ENCODE data around the gene NFAM1.

Gene NFAM1

GRCh38 chr22:42383851-42384417, 48.3 kb downstream of the NFAM1 start:
- Histone ChIP-seq H3K4me3 (ENCODE audit: insufficient read depth, low read depth, low read length) (no peak overlapping the region), H3K4me1 (ENCODE audit: control insufficient read depth, insufficient read depth, low read length) (peaks cover 35% of the 10 kb centered on the region), H3K36me3 (ENCODE audit: control insufficient read depth, insufficient read depth, low read length) (no peaks in the 10 kb centered on the region), H3K9me3 (ENCODE audit: control insufficient read depth, low read length) (no peaks in the 10 kb centered on the region), H3K27me3 (ENCODE audit: control insufficient read depth, insufficient read depth, low read length, poor library complexity, severe bottlenecking) (no peaks in the 10 kb centered on the region), H3K27ac (ENCODE audit: insufficient read depth, low read depth, low read length, poor library complexity, severe bottlenecking) (no peak overlapping the region)
- WGBS, 2 experiments: 92 to 94% methylated on average over 7 of the region's 7 CpGs

DNA sequence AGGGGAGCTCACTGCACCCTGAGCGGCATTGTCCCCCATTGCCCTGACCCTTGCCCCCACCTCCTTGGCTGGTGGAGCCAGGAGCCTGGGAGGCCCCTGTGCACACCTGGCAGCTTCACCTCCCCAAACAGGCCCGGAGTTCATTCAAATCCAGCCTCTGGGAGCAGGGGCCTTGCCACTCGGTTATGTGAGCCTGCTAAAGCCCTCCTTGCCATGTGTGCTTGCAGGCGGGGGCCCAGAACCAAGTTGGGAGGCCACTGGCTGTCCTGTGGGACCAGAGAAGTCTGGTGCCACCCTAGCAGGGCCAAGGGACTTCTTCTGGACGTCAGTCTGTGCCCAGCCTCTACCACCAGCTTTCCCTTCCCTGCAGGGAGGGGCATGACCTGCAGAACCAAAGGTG, 48.9 kb downstream of the NFAM1 start:
- Histone ChIP-seq H3K36me3 (ENCODE audit: control insufficient read depth, insufficient read depth, low read length) (no peaks in the 10 kb centered on the region), H3K27ac (ENCODE audit: insufficient read depth, low read depth, low read length, poor library complexity, severe bottlenecking) (no peak overlapping the region), H3K9me3 (ENCODE audit: control insufficient read depth, low read length) (no peaks in the 10 kb centered on the region), H3K4me3 (ENCODE audit: insufficient read depth, low read depth, low read length) (no peak overlapping the region), H3K4me1 (ENCODE audit: control insufficient read depth, insufficient read depth, low read length) (peaks cover 31% of the 10 kb centered on the region), H3K27me3 (ENCODE audit: control insufficient read depth, insufficient read depth, low read length, poor library complexity, severe bottlenecking) (no peaks in the 10 kb centered on the region)
- 87 to 90% methylated on average over 5 of the region's 5 CpGs for WGBS, 2 experiments

DNA sequence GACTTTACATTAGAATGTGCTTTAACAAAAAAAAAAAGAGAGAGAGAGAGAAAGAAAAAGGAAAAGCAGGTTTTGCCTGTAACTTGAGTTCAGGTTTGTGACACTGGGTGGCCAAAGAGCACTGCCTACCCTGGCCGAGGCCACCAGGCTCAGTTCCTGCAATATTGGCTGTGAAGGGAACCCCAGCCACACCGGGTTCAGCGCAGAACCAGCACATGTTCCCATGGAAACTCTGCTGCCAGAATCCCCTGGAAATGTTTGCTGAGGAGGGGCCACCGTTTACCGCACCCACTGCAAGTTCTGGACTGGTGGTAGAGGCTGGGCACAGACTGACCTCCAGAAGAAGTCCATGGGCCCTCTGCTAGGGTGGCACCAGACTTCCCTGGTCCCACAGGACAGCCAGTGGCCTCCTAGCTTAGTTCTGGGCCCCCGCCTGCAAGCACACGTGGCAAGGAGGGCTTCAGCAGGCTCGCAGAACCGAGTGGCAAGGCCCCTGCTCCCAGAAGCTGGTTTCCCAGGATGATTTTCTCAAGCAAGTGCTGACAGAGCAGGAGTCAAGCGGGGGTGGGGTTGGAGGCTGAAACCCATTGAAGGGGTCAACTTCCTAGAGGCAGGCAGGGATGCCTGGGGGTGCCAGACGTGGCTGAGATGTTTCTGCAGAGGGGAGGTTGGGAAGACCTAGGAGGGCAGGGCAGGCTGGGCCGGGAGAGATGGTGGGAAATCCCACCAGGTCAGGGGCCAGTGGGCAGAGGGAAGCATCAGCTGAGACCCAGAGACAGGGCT, 51.2 kb downstream of the NFAM1 start:
- 68 to 70% methylated on average over 12 of the region's 12 CpGs for WGBS, 2 experiments
- Histone ChIP-seq H3K36me3 (ENCODE audit: control insufficient read depth, insufficient read depth, low read length) (no peaks in the 10 kb centered on the region), H3K9me3 (ENCODE audit: control insufficient read depth, low read length) (no peaks in the 10 kb centered on the region), H3K27ac (ENCODE audit: insufficient read depth, low read depth, low read length, poor library complexity, severe bottlenecking) (no peak overlapping the region), H3K27me3 (ENCODE audit: control insufficient read depth, insufficient read depth, low read length, poor library complexity, severe bottlenecking) (no peaks in the 10 kb centered on the region), H3K4me1 (ENCODE audit: control insufficient read depth, insufficient read depth, low read length) (peaks cover 39% of the 10 kb centered on the region), H3K4me3 (ENCODE audit: insufficient read depth, low read depth, low read length) (no peak overlapping the region)

GRCh38 chr22:42379966-42380537, 52.2 kb downstream of the NFAM1 start:
- 86 to 91% methylated on average over 16 of the region's 16 CpGs for WGBS, 2 experiments
- Histone ChIP-seq H3K27me3 (ENCODE audit: control insufficient read depth, insufficient read depth, low read length, poor library complexity, severe bottlenecking) (no peaks in the 10 kb centered on the region), H3K9me3 (ENCODE audit: control insufficient read depth, low read length) (no peaks in the 10 kb centered on the region)

GRCh38 chr22:42376711-42377554, 55.3 kb downstream of the NFAM1 start:
- Histone ChIP-seq H3K4me3 (ENCODE audit: insufficient read depth, low read depth, low read length) (no peak overlapping the region), H3K4me1 (ENCODE audit: control insufficient read depth, insufficient read depth, low read length) (peaks cover 28% of the 10 kb centered on the region), H3K9me3 (ENCODE audit: control insufficient read depth, low read length) (no peaks in the 10 kb centered on the region), H3K27me3 (ENCODE audit: control insufficient read depth, insufficient read depth, low read length, poor library complexity, severe bottlenecking) (no peaks in the 10 kb centered on the region), H3K36me3 (ENCODE audit: control insufficient read depth, insufficient read depth, low read length) (no peaks in the 10 kb centered on the region), H3K27ac (ENCODE audit: insufficient read depth, low read depth, low read length, poor library complexity, severe bottlenecking) (peak overlapping the region; percentile 2)
- WGBS, 2 experiments: 11 to 15% methylated on average over 12 of the region's 12 CpGs

More at GRCh38 chr22:42379966-42380537, 52.2 kb downstream of the NFAM1 start:
- H3K36me3 ChIP-seq (ENCODE audit: control insufficient read depth, insufficient read depth, low read length): no peaks in the 10 kb centered on the region
- H3K4me1 ChIP-seq (ENCODE audit: control insufficient read depth, insufficient read depth, low read length): peaks cover 39% of the 10 kb centered on the region
- no peak overlapping the region for H3K27ac ChIP-seq (ENCODE audit: insufficient read depth, low read depth, low read length, poor library complexity, severe bottlenecking)
- no peak overlapping the region for H3K4me3 ChIP-seq (ENCODE audit: insufficient read depth, low read depth, low read length)

DNA sequence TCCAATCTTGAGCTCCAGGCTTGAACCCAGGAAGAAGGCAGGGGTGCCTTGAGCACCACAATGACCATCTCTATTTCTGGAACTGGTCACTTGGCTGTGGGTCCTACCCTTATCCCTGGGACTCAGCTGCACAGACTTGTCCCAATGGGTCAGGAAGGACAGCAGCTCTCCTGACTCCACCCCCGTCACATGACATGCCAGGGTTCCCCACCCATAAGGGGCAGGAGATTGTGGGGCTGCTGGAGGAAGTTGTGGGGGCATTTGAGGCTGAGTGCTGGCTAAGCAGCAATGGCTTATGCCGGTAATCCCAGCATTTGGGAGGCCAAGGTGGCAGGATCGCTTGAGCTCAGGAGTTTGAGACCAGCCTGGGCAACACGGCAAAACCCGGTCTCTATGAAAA, 56.2 kb downstream of the NFAM1 start:
- H3K4me3 ChIP-seq (ENCODE audit: insufficient read depth, low read depth, low read length): no peak overlapping the region
- H3K4me1 ChIP-seq (ENCODE audit: control insufficient read depth, insufficient read depth, low read length): peaks cover 24% of the 10 kb centered on the region
- 89 to 90% methylated on average over 5 of the region's 5 CpGs for WGBS, 2 experiments
- no peaks in the 10 kb centered on the region for H3K27me3 ChIP-seq (ENCODE audit: control insufficient read depth, insufficient read depth, low read length, poor library complexity, severe bottlenecking)
- H3K36me3 ChIP-seq (ENCODE audit: control insufficient read depth, insufficient read depth, low read length): no peaks in the 10 kb centered on the region
- H3K9me3 ChIP-seq (ENCODE audit: control insufficient read depth, low read length): no peaks in the 10 kb centered on the region
- H3K27ac ChIP-seq (ENCODE audit: insufficient read depth, low read depth, low read length, poor library complexity, severe bottlenecking): no peak overlapping the region

DNA sequence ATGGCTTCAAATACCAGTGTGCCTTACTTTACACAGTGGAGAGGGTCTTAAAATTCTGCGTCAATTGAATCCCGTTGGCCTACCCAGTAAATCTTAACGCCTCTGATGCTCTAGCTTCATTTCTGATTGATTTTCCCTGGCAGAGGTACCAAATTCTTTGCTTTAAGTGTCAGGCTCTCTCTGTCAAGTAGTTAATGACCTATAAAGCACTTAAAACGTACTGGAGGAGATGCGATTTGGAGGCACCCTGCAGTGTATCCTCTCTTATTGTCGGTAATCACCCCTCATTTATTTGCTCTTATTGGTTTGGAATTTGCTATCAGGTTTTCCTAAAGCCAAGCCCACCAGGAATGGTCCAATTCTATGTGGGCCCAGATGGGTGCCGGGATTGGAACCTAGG, 59.2 kb downstream of the NFAM1 start:
- H3K27ac ChIP-seq (ENCODE audit: insufficient read depth, low read depth, low read length, poor library complexity, severe bottlenecking): no peak overlapping the region
- no peak overlapping the region for H3K4me3 ChIP-seq (ENCODE audit: insufficient read depth, low read depth, low read length)
- peaks cover 24% of the 10 kb centered on the region for H3K4me1 ChIP-seq (ENCODE audit: control insufficient read depth, insufficient read depth, low read length)
- H3K36me3 ChIP-seq (ENCODE audit: control insufficient read depth, insufficient read depth, low read length): no peaks in the 10 kb centered on the region
- peaks cover 10% of the 10 kb centered on the region for H3K27me3 ChIP-seq (ENCODE audit: control insufficient read depth, insufficient read depth, low read length, poor library complexity, severe bottlenecking)
- WGBS, 2 experiments: 91% methylated on average over 7 of the region's 7 CpGs
- no peaks in the 10 kb centered on the region for H3K9me3 ChIP-seq (ENCODE audit: control insufficient read depth, low read length)

DNA sequence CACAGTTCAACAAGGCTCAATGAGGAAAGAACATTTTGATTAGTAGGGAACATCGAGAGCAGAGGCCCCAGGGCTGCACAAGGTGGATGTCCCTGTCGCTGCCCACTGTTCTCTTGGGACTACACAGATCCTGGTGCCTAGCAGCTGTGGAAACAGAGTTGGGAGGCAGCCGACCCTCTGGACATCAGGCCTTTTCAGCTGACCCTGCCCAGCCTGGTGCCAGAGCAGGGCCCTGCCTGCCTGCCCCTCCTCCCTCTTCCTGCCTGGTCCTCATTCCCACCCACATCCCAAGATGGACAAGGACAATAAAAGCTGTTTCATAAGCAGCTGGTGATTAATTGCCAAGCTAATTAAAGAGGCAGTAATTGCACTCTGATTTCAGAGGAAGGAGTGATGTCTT, 60.7 kb downstream of the NFAM1 start:
- H3K36me3 ChIP-seq (ENCODE audit: control insufficient read depth, insufficient read depth, low read length): no peaks in the 10 kb centered on the region
- H3K27ac ChIP-seq (ENCODE audit: insufficient read depth, low read depth, low read length, poor library complexity, severe bottlenecking): no peak overlapping the region
- WGBS, 2 experiments: 72 to 75% methylated on average over 3 of the region's 3 CpGs
- H3K4me3 ChIP-seq (ENCODE audit: insufficient read depth, low read depth, low read length): no peak overlapping the region
- peaks cover 25% of the 10 kb centered on the region for H3K27me3 ChIP-seq (ENCODE audit: control insufficient read depth, insufficient read depth, low read length, poor library complexity, severe bottlenecking)
- H3K4me1 ChIP-seq (ENCODE audit: control insufficient read depth, insufficient read depth, low read length): peaks cover 21% of the 10 kb centered on the region
- H3K9me3 ChIP-seq (ENCODE audit: control insufficient read depth, low read length): no peaks in the 10 kb centered on the region

GRCh38 chr22:42371099-42371498, 61.1 kb downstream of the NFAM1 start:
- H3K9me3 ChIP-seq (ENCODE audit: control insufficient read depth, low read length): no peaks in the 10 kb centered on the region
- peaks cover 29% of the 10 kb centered on the region for H3K27me3 ChIP-seq (ENCODE audit: control insufficient read depth, insufficient read depth, low read length, poor library complexity, severe bottlenecking)
- H3K4me1 ChIP-seq (ENCODE audit: control insufficient read depth, insufficient read depth, low read length): peaks cover 24% of the 10 kb centered on the region
- H3K27ac ChIP-seq (ENCODE audit: insufficient read depth, low read depth, low read length, poor library complexity, severe bottlenecking): no peak overlapping the region
- no peak overlapping the region for H3K4me3 ChIP-seq (ENCODE audit: insufficient read depth, low read depth, low read length)
- no peaks in the 10 kb centered on the region for H3K36me3 ChIP-seq (ENCODE audit: control insufficient read depth, insufficient read depth, low read length)
- 67 to 74% methylated on average over 4 of the region's 4 CpGs for WGBS, 2 experiments

All from ectodermal cell (in vitro differentiated cells).